HG03469 (cell line): ENCODE data around the gene LDLRAD4.
"Not testable (repeated sequence)": the region's sequence is repeated elsewhere in the genome, so short reads cannot be mapped to it uniquely, and the experiment has no call there.

Source experiments
- ATAC-seq: cut with Tn5 transposase; IDR thresholded peaks from one replicate; pipeline ENCODE4 v1.9.1; 2021; ENCODE audit warnings: mild to moderate bottlenecking, moderate library complexity, moderate number of reproducible peaks; ENCODE audit not compliant: unreplicated experiment

LDLRAD4 gene

GRCh38 chr18:13324880-13325279, 106.3 kb downstream of the LDLRAD4 start:
- ATAC-seq: no peak

DNA sequence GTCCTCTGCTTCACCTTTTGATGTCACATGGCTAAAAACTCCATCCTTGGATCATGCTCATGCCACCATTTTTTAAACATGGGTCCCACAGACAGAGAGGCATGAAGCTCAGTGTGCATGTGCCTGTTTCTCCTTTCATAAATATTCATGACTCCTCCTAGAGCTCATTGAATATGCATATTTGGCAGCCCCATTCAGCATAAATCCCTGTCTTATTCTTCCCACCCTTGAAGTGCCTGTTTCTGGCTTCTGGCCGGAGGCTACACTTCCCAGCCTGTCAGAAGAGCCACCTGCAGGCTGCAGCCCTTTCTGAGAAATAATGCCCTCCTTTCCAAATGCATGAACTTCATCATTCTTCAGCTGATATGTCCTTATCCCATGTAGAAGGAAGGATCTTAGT, 109.7 kb downstream of the LDLRAD4 start:
- ATAC-seq: no peak

- ATAC-seq: no peak
These were observed 112.4 kb downstream of the LDLRAD4 start for GRCh38 chr18:13330996-13331395.

DNA sequence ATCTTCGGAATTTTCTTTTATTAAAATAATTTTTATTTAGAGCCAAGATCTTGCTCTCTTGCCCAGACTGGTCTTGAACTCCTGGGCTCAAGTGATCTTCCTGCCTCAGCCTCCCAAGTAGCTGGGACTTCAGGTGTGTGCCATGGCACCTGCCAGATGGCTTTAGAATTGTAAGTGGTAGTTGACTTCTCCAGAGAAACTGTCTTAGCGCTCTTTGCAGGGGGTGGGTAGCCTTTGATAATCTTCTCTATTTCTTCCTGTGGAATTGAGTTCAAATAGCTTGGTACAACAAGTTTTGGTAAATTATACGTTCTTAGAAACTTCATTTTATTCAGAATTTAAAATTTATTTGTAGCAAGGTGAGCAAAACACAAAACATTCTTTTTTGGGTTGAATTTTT, 113.3 kb downstream of the LDLRAD4 start:
- no peak for ATAC-seq

GRCh38 chr18:13332874-13333273, 114.3 kb downstream of the LDLRAD4 start:
- ATAC-seq: no peak

DNA sequence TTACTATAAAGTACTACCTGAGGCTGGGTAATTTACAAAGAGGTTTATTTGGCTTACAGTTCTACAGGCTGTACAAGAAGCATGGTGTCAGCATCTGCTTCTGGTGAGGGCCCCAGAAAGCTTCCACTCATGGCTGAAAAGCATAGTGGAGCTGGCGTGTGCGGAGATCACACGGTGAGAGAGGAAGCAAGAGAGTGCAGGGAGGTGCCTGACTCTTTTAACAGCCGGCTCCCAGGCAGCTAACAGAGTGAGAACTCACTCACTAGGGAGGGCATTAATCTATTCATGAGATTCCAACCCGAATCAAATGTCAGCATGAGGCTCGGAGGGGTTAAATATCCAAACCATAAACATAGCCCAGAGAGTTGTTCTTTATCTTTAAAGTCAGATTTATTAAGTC, 117.3 kb downstream of the LDLRAD4 start:
- ATAC-seq: no peak

- ATAC-seq: no peak
These were observed 118.3 kb downstream of the LDLRAD4 start for GRCh38 chr18:13336841-13337240.

- ATAC-seq: no peak
These were observed 118.8 kb downstream of the LDLRAD4 start for GRCh38 chr18:13337369-13337768.

GRCh38 chr18:13338318-13338717, 119.8 kb downstream of the LDLRAD4 start:
- ATAC-seq: no peak

GRCh38 chr18:13339653-13340052, 121.1 kb downstream of the LDLRAD4 start:
- ATAC-seq: no peak

- not testable (repeated sequence) for ATAC-seq
These were observed 127.9 kb downstream of the LDLRAD4 start for GRCh38 chr18:13346449-13346848.

DNA sequence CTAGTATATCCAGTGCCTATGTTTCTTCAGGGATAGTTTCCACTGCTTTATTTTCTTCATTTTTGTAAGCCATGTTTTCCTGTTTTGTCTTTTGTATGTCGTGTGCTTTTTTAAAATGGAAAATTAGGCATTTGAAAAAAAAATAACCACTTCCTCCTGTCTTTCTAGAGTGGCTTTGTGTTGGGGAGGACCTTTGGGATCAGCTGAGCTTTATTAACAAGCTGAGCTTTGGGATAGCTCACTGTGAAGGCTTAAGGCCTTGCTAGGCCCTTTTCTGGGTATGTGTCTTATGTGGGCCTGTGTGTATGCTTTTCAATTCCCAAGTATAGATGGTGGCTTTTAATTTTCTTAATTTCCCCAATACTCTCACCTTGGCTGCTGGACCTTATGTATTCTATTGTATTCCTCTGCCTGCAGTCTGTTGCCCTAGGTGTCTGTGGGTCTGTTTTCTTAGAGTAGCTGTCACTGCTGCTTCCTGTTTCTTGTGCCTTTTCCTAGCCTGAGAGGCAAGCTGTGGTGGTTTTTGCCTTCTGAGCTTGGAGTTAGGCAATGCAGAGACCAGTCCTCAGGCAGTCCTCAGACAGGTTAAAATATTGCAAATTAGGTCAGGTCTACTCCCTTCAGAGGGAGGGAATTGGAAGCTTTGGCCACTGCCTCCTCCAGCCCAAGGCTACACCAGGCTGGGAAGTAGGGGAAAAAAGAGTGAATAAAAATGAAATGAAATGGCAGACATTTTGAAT, 134.7 kb downstream of the LDLRAD4 start:
- no peak for ATAC-seq

DNA sequence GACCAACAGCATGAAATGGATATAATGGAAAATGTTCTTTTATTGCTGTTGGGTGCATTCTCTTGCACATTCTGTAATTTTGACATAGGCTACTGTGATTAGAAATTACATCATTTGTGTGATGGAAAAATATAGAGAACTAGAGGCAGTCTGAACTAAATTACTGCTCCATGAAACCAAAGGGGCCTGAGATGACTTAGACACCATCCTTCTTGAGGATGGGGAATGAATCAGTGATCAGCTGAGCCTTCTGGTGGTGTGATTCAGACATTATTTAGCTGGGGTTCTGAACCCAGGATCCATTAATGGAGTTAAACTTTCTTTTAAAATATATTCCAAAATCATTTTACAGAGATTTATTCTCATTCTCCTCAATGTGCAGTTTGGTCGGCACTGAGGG, 135.8 kb downstream of the LDLRAD4 start:
- no peak for ATAC-seq

GRCh38 chr18:13356032-13356431, 137.5 kb downstream of the LDLRAD4 start:
- no peak for ATAC-seq

DNA sequence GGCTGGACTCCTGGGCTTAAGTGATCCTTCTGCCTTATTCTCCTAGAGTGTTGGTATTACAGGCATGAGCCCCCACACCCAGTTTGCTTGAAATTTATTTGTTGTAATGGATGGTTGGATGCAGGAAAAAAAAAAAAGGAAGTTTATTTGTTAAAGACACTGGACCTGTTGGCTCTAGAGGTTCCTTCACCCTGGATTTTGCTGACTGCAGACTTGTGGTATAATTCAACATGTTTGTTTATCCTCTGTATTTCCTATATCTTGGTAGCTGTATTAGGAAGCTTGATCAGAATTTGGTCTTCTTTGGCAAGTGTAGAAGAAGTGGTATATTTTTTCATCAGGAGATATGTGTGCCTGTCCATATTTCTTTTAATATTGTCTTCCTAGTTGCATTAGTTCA, 138.7 kb downstream of the LDLRAD4 start:
- no peak for ATAC-seq

- ATAC-seq: no peak
These were observed 140.7 kb downstream of the LDLRAD4 start for GRCh38 chr18:13359210-13359609.

- ATAC-seq: no peak
These were observed 142.9 kb downstream of the LDLRAD4 start for GRCh38 chr18:13361431-13361830.

- no peak for ATAC-seq
These were observed 143.5 kb downstream of the LDLRAD4 start for GRCh38 chr18:13362051-13362450.

DNA sequence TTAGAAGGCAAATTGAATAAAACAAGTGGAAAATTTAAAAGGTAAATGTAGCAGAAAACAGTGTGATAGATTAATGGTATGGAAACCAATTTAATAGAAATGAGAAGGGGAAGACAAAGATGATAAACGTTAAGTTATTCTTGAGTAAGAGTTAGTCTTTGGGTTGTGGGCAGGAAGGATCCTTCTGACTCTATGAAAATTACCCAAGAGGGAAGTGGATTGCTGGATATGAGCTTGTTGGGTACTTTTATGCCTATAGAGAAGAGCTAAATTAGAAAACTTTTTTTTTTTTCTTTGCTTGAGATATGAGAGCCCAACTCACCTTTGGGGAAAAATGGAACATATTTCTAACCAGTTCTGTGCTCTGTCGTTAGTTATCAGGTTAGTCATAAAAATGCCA, 144.0 kb downstream of the LDLRAD4 start:
- no peak for ATAC-seq

- ATAC-seq: no peak
These were observed 144.8 kb downstream of the LDLRAD4 start for GRCh38 chr18:13363359-13363758.

DNA sequence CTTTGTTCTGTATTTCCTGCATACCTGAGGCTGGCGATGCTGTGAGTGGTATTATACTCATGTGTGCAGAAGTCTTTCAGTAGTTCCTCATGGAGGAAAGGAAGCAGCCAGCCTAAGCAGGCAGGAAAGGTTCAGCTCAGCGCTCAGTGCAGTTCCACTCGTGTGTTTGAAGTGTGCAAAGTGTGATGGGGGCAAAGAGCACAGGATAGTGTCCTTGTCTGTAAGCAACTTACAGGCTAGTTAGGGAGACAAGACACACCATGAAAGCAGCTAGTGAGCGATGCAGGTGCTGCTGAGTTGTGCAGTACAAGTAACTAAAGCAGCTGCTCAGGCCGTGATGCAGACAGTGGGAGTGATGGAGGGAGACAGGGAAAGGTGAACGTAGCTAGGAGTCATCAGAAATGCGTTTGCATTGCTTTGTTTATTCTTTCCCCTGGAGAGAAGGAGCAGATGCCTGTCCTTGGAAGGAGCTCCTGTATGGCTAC, 146.2 kb downstream of the LDLRAD4 start:
- ATAC-seq: no peak

DNA sequence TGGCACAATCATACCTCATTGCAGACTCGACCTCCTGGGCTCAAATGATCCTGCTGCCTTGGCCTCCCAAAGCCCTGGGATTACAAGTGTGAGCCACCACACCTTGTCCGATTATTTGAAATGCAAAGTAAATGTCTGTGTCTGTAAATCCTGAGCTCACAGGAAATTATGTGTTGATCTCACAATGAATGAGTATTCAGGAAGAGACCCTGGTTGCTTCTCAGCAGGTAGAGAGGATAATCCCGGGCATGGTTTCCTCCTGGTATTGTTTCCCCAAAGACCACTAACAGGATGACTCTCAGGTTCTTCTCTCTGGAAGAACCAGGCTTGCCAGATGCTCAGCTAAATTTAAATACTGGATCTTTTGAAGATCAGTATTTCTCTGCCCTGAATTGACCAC, 147.6 kb downstream of the LDLRAD4 start:
- ATAC-seq: no peak

- no peak for ATAC-seq
These were observed 148.0 kb downstream of the LDLRAD4 start for GRCh38 chr18:13366541-13366940.
